ENCODE results near the gene APBB2. TPM values are rescaled to one million over a fixed set of nuclear protein-coding genes. Genes with fewer than 3 reads are reported as not detected.

The APBB2 gene
- total and polyA plus RNA-seq, 2 of the 8 experiments (the other 6 are each of a cell fraction or from before 2014, with no cell fraction given), result 58.7 to 59.4 TPM

- TF ChIP-seq EP300 (IDR thresholded peaks at IDR 0.05; ENCODE audit: borderline replicate concordance in 1 of 2, low read depth in 2 of 2, low read length in 2 of 2) (no peak), ASH2L (IDR thresholded peaks at IDR 0.05; ENCODE audit: low read length) (no peak), TAF1 (IDR thresholded peaks at IDR 0.05; ENCODE audit: low read depth, low read length) (no peak), BRCA1 (IDR thresholded peaks at IDR 0.05; ENCODE audit: low read depth, low read length) (no peak), KDM1A (IDR thresholded peaks at IDR 0.05; ENCODE audit: borderline replicate concordance, low read length) (no peak)
Measured at GRCh38 chr4:40778090-40778489, 436.3 kb downstream of the APBB2 start (continued).

All from H1 (cell line).